Amniotic stem cell (primary cell): ENCODE results near the gene VWA3A.
"Not testable (repeated sequence)": the region's sequence is repeated elsewhere in the genome, so short reads cannot be mapped to it uniquely, and the experiment has no call there.

Source experiments
- DNase-seq: peaks from one replicate; lab custom pipeline; 2025; lab: John Stamatoyannopoulos, UW

VWA3A gene

DNA sequence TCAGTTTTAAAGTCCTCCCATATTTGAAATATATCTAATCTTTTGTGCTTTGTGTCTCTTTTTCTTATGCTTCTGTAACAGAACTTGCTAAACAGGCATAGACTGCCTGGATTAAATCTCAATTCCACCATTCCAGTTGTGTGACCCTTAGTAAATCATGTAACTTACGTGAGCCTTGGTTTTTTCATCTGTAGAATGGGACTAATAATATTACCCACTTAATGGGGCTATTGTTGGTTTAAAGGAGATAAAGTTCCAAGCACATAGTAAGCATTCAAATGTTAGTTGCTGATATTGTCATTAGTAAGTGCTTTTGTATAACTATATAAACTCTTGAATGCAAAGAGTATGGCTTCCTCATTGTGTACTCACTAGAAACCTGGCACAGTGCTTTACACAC lies 5.9 kb upstream of the VWA3A start:
- no peak for DNase-seq

- no peak for DNase-seq
Observed at GRCh38 chr16:22088642-22089041, 3.7 kb upstream of the VWA3A start.

- DNase-seq = no peak
Observed at GRCh38 chr16:22089910-22090309, 2.4 kb upstream of the VWA3A start.

DNA sequence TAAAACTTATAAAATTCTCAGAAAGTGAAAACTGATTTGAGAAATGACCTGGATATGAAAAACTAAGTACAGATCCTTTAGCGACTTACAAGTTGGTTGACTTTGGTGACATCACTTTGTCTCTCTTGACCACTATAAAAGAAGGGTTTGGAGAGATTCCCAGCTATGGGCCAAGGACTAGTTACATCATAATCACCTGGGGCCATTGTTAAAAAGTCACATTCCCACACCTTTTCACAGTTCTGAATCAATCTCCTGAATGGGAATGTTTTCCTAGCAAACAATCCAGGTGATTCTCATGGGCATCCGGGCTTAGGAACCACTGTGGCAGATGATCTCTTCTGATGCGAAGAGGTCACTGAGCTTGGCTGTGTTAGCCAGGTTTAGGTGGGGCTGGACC lies 620 bp upstream of the VWA3A start:
- no peak for DNase-seq

DNA sequence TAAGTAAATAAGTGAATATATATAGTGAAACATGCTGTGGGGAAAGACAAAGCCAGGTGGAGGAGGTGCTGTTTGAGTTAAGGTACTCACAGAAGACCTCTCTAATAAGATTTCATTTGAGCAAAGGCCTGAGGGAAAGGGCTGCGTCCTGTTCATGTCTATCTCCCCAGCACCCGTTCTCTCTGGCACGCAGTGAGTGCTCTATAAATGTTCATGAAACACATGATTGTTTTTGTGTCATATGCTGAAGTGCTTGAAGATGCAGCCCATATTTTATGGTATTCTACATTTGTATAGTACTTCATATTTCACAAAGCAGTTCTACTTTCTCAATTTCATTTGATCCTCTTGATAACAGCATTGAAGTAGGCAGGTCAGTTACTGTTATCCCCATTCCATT lies 990 bp downstream of the VWA3A start:
- no peak for DNase-seq

DNA sequence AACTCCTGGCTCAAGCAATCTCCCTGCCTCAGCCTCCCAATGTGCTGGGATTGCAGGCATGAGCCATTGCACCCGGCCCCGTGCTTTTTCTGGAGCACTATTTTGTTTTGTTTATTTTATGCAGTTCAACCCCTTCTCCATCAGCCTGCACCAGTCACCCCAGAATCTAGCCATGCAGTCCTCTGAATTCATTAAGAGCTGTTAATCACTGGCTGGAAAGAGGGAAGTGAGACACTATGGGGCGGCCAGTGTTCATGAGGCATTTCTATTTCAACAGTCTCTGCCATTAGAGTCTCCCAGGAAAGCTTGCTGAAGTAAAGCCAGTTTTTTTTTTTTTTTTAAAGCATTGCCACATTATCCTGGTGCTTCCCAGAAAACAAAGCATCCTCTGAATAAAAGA lies 1.7 kb downstream of the VWA3A start:
- DNase-seq = no peak

DNA sequence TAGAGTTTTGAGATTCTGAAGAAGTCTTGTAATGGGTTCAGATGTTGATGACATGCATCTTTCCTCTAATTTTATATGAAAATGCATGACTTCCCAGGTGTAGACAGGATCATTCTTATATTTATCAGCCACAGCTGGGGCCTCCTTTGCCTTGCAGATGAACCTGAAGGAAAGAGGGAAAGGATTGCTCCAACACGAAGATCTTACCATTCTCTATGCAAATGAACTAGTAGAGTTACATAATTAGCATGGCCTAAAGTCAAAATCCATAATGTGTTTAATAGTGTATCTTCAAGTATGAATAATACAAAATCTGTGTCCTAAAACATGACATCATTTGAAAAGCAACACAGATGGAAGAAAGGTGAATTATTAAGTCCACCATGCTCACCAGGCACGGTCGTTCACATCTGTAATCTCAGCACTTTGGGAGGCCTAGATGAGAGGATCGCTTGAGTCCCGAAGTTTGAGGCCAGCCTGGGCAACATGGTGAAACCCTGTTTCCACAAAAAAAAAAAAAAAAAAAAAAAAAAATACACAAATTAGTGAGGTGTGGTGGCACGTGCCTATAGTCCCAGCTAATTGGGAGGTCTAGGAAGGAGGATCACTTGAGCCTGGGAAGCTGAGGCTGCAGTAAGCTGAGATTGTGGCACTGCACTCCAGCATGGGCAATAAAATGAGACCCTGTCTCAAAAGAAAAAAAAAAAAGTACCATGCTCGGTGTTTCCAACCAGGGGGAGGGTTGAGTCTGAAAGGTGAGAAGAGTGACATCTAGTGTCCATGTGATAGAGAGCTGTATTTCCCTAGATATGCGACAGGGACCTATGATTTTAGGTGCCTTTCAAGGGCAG lies 6.3 kb downstream of the VWA3A start:
- DNase-seq = peak; percentile 15

DNA sequence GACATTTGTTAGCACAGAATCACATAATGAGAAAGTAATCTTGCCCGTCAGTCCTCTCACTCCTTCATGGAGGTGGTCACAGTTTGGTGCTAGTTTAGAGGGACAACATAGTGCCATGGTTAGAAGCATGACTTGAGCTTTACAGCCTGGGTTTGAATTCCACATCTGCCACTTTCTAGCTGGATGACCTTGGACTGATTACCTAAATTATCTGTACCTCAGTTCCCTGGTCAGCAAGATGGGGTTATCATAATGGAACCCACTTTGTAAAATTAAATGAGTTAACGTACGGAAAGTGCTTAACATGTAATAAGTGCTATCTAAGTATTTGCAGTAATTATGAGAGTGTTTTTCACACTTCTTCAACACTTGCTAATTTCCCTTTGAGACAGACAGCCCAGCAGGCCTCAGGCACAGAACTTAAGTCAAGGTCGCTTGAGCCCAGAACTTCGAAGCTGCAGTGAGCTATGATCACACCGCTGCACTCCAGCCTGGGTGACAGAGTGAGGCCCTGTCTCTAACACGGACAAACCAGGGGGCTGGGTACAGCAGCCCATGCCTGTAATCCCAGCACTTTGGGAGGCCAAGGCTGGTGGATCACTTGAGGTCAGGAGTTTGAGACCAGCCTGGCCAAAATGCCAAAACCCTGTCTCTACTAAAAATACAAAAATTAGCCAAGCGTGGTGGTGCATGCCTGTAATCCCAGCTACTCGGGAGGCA lies 7.1 kb downstream of the VWA3A start:
- no peak for DNase-seq

GRCh38 chr16:22103441-22103840 lies 11.1 kb downstream of the VWA3A start:
- no peak for DNase-seq

DNA sequence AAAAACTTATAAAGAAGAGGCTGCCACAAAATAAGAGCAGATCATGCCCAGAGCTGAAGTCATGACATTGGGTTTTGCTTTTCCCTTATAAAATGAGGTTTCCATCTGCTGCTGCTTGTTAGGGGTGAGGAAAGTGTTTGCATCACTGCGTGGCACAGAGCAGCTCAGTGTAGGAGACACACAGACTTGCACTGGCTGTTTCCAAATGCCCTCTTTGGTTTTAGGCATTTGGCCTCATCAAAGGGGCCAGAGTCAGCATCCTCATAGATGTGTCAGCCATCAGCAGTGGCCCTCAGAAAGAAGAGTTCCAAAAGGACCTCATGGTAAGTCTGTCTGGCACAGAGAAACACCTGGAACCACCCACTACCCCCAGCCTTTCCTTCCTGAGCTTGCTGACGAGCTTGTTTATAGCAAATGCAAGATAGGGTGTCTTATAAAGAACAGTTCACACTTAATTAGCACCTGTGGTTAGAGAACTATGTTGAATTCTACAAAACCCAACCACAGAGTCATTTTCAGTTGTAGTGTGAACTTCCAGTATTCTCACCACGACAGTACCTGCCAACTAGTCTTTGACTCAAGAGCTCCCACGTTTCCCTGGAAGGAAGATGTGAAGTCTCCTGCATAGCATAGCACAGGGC lies 17.0 kb downstream of the VWA3A start:
- DNase-seq = no peak

- DNase-seq = not testable (repeated sequence)
Observed at GRCh38 chr16:22111629-22112028, 19.3 kb downstream of the VWA3A start.

GRCh38 chr16:22116095-22116700 lies 23.9 kb downstream of the VWA3A start:
- DNase-seq = no peak

DNA sequence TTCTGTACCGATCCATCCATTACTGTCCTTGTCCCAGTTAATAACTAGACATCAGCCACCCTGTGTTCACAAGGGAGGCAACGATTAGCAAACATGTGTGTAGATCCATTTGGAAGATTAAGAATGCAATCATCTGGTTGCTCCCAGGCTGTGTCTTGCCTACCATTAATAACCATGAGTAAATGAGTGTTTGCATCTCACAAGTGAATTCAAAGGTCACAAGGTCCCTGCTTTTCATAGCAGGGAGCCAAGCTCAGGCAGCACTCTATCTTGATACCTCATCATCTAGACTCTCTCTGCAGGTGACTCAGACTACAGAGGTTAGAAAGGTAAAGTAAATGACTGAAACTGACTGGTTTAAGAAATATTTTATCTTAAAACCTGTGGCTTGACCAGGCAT lies 25.3 kb downstream of the VWA3A start:
- no peak for DNase-seq

GRCh38 chr16:22120440-22120839 lies 28.1 kb downstream of the VWA3A start:
- DNase-seq = no peak

- no peak for DNase-seq
Observed at GRCh38 chr16:22122239-22122638, 29.9 kb downstream of the VWA3A start.

DNA sequence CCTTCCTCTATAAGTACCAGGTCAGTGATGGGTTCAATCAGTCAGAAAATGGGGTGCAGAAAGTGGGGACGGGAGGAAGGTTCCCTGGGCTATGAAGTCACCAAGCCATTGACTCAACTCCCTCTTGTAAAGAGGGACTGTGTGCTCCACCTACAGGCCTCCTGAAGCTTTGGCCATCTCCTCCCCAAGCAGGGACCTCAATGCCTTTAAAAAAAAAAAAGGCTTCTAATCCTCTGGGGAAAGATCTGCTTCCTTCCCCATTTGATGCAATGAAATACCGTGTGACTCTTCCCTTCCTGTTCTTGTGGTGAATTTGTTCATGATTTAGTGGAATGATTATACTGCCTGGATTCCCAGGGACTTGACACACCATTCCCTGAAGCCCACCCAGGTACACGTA lies 30.8 kb downstream of the VWA3A start:
- DNase-seq = no peak

- DNase-seq = no peak
Observed at GRCh38 chr16:22123759-22124490, 31.6 kb downstream of the VWA3A start.

DNA sequence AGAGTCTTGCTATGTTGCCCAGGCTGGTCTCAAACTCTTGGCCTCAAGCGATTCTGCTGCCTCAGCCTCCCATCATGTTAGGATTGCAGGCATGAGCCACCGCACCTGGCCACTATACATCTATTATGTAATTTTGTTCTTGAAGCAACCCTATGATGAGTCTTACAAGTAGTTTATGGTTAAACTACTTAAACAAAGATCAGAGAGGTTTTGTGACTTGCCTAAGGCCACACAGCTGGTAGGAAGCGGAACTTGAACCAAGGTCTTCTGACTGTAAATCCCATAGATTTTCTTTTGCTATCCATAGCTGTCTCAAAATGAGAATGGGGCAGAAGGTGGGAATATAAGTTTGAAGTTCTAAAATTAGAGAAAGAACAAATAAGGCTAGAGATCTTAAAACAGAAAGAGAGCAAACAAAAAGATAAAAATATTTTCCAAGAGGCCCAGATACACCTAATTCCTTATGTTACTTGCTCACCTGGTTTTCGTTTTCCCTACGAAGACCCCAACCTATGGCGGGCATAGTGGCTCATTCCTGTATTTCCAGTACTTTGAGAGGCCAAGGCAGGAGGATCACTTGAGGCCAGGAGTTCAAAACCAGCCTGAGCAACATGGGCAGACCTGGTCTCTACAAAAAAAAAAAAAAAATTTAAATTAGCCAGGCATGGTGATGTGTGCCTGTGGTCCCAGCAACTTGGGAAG lies 32.4 kb downstream of the VWA3A start:
- no peak for DNase-seq

DNA sequence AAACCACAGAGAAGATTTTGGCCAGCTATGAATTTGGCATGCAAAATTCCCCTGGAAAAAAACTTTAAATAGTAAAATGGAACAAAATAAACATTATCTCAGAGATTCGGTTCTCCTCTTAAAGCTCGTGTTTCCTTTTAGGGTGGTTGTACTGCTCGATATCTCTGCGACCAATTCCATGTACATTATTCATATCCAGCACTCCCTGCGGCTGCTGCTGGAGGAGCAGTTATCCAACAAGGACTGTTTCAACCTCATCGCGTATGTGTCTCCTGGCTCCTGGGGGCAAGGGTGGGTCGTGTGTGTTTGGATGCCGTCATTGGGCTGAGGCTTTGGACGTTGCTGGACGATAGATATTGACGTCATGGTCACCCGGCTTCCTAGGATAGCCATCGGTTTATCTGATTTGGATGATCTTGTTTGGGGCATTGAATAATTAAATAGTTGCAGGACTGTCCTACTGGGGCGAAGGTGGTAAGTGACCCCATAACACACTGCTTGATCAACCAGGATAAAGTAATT lies 33.8 kb downstream of the VWA3A start:
- no peak for DNase-seq

GRCh38 chr16:22128537-22128936 lies 36.2 kb downstream of the VWA3A start:
- DNase-seq = not testable (repeated sequence)

DNA sequence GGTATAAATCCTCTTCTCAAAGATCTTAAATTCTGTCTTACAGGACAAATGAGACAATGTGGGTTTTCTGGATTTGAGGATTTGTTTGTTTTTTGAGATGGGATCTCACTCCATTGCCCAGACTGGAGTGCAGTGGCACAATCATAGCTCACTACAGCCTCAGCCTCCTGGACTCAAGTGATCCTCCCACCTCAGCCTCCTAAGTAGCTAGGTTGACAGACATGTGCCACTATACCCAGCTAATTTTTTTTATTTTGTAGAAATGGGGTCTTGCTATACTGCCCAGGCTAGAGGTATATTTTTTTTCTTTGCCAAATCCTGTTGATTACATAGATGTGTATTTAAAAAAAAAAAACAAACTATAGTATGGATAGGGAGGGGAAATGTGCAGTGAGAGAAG lies 38.2 kb downstream of the VWA3A start:
- no peak for DNase-seq
